Measurements from ENCODE around the gene GOLT1B.

GRCh38 chr12:21523148-21523547, 21.6 kb downstream of the GOLT1B start:
- TF ChIP-seq, protein P1, sequence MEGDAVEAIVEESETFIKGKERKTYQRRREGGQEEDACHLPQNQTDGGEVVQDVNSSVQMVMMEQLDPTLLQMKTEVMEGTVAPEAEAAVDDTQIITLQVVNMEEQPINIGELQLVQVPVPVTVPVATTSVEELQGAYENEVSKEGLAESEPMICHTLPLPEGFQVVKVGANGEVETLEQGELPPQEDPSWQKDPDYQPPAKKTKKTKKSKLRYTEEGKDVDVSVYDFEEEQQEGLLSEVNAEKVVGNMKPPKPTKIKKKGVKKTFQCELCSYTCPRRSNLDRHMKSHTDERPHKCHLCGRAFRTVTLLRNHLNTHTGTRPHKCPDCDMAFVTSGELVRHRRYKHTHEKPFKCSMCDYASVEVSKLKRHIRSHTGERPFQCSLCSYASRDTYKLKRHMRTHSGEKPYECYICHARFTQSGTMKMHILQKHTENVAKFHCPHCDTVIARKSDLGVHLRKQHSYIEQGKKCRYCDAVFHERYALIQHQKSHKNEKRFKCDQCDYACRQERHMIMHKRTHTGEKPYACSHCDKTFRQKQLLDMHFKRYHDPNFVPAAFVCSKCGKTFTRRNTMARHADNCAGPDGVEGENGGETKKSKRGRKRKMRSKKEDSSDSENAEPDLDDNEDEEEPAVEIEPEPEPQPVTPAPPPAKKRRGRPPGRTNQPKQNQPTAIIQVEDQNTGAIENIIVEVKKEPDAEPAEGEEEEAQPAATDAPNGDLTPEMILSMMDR (IDR thresholded peaks at IDR 0.05), result no peak
- TF ChIP-seq POLR2A (IDR thresholded peaks at IDR 0.05; ENCODE audit: low read depth), result no peak
